MM.1S (cell line): ENCODE data around the gene MEP1A.

Experiments
- DNase-seq: peaks from one replicate; pipeline ENCODE4 v3.0.0-alpha.2; 2015
- H2AFZ ChIP-seq: fragments of 300-600 bp; sonication (generic); 2 replicates; pipeline ENCODE4 v1.6.0; 2016; ENCODE audit warnings: antibody characterized with exemption, low read length
- H3F3A ChIP-seq: fragments of 300-600 bp; sonication (generic); 2 replicates; pipeline ENCODE4 v1.6.1; 2016; ENCODE audit warnings: mild to moderate bottlenecking, antibody characterized with exemption, low read length, moderate library complexity, mixed read lengths; ENCODE audit not compliant: insufficient read depth
- H3K27ac ChIP-seq: fragments of 300-600 bp; sonication (generic); 2 replicates; pipeline ENCODE4 v1.5.1; 2016; ENCODE audit warnings: mild to moderate bottlenecking, low read length
- H3K27me3 ChIP-seq: fragments of 300-600 bp; sonication (generic); replicated peaks from 2 replicates; pipeline ENCODE4 v1.6.0; 2016; ENCODE audit warnings: low read length; ENCODE audit not compliant: insufficient read depth
- H3K36me3 ChIP-seq: fragments of 300-600 bp; sonication (generic); replicated peaks from 2 replicates; pipeline ENCODE4 v1.6.1; 2016; ENCODE audit warnings: mild to moderate bottlenecking, low read length, mixed read lengths; ENCODE audit not compliant: insufficient read depth
- H3K4me1 ChIP-seq: fragments of 300-600 bp; sonication (generic); 2 replicates; pipeline ENCODE4 v1.6.1; 2016; ENCODE audit warnings: low read length, mixed read lengths
- H3K4me2 ChIP-seq: fragments of 300-600 bp; sonication (generic); 2 replicates; pipeline ENCODE4 v1.6.0; 2016; ENCODE audit warnings: low read depth, low read length
- H3K4me3 ChIP-seq: fragments of 300-600 bp; sonication (generic); 2 replicates; pipeline ENCODE4 v1.5.1; 2016; ENCODE audit warnings: low read length, mixed read lengths
- H3K79me2 ChIP-seq: fragments of 300-600 bp; sonication (generic); 2 replicates; pipeline ENCODE4 v1.6.1; 2016; ENCODE audit warnings: mixed run types, low read length, mixed read lengths
- H3K9ac ChIP-seq: fragments of 300-600 bp; sonication (generic); 2 replicates; pipeline ENCODE4 v1.6.1; 2016; ENCODE audit warnings: low read length, mixed read lengths
- H3K9me2 ChIP-seq: fragments of 300-600 bp; sonication (generic); replicated peaks from 2 replicates; pipeline ENCODE4 v1.6.1; 2016; ENCODE audit warnings: mild to moderate bottlenecking, low read length, mixed read lengths; ENCODE audit not compliant: insufficient read depth
- H3K9me3 ChIP-seq: fragments of 300-600 bp; sonication (generic); replicated peaks from 2 replicates; pipeline ENCODE4 v1.6.1; 2016; ENCODE audit warnings: mild to moderate bottlenecking, low read length, mixed read lengths; ENCODE audit not compliant: insufficient read depth
- H4K20me1 ChIP-seq: fragments of 300-600 bp; sonication (generic); 2 replicates; pipeline ENCODE4 v1.6.1; 2016; ENCODE audit warnings: mild to moderate bottlenecking, low read length, moderate library complexity, mixed read lengths; ENCODE audit not compliant: insufficient read depth
- EZH2 ChIP-seq: fragments of 300-600 bp; sonication (generic); optimal IDR thresholded peaks from 2 replicates; pipeline ENCODE3; 2017; ENCODE audit warnings: low read depth, mild to moderate bottlenecking, antibody characterized with exemption, low read length, mixed read lengths
- EZH2phosphoT487 ChIP-seq: fragments of 300-600 bp; sonication (generic); IDR thresholded peaks from 2 replicates; pipeline ENCODE4 v1.6.1; 2018; ENCODE audit warnings: antibody characterized with exemption, low read length
- TF ChIP-seq, protein P1 (sequence below): fragments of 300-600 bp; sonication (generic); IDR thresholded peaks from 2 replicates; pipeline ENCODE4 v1.5.1; 2016; ENCODE audit warnings: antibody characterized with exemption, low read length, mixed read lengths

Gene MEP1A

DNA sequence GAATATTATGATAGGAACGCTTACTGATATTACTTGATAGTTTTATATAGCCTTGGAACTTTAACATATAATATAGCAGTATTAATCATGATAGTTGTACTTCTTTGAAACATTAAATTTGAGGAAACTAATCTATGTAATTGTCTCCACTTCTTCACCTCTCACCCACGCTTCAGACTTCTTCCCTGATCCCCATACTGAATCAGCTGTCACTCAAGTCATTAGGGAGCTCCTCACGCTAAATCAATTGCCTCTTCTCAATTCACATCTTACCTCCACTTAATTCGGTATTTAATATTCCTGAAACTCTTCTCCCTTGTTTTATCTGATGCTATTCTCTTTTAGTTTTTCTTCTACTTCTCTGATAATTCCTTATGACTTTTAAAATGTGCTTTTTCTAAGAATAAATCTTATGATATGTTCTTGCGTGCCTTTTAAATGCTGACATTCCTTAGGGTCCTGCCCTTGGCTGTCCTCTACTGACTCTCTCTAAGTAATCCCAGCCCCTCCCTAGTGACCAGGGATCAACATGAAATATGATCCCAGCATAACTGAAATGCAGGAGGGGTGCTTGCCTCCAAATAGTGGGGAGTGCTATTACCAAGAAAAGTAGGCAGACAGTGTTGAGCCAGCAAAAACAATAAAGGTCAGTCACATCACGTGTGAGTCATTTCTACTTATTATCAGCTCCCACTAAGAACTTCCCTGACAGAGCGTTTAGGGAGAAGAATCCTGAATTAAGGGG, 36.5 kb upstream of the MEP1A start:
- Histone ChIP-seq H3K79me2 (no peaks in the 10 kb centered on the region), H3K9me2 (no peaks in the 10 kb centered on the region), H3K4me1 (no peaks in the 10 kb centered on the region), H3K36me3 (no peaks in the 10 kb centered on the region), H2AFZ (no peak overlapping the region), H3K27me3 (no peaks in the 10 kb centered on the region), H3K4me2 (no peak overlapping the region), H4K20me1 (no peaks in the 10 kb centered on the region), H3K9me3 (no peaks in the 10 kb centered on the region), H3K27ac (no peak overlapping the region), H3F3A (no peaks in the 10 kb centered on the region), H3K4me3 (no peak overlapping the region), H3K9ac (no peak overlapping the region)
- TF ChIP-seq, protein P1, sequence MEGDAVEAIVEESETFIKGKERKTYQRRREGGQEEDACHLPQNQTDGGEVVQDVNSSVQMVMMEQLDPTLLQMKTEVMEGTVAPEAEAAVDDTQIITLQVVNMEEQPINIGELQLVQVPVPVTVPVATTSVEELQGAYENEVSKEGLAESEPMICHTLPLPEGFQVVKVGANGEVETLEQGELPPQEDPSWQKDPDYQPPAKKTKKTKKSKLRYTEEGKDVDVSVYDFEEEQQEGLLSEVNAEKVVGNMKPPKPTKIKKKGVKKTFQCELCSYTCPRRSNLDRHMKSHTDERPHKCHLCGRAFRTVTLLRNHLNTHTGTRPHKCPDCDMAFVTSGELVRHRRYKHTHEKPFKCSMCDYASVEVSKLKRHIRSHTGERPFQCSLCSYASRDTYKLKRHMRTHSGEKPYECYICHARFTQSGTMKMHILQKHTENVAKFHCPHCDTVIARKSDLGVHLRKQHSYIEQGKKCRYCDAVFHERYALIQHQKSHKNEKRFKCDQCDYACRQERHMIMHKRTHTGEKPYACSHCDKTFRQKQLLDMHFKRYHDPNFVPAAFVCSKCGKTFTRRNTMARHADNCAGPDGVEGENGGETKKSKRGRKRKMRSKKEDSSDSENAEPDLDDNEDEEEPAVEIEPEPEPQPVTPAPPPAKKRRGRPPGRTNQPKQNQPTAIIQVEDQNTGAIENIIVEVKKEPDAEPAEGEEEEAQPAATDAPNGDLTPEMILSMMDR: no peak
- TF ChIP-seq EZH2phosphoT487 (no peak), EZH2 (no peak)
- DNase-seq: no peak

DNA sequence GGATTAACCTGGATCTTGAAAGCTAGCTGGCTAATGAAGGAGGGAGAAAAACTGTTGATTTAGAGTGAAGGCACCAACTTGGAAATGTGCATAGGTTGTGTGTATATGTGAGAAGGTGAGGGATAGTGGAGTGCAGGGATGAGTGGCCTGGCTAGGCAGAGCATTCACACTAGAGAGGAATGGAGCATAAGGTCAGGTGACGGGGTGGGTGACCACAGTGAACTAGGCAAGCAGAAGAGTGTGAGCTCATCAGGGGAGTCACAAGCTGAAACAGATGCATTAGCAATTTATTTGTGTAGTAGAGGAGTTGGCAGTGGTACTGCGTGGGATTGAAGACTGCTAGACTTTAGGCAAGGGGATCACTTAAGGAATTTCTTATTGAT, 36.0 kb upstream of the MEP1A start:
- Histone ChIP-seq H3K9me2 (no peaks in the 10 kb centered on the region), H3K4me2 (no peak overlapping the region), H3K27ac (no peak overlapping the region), H3K4me1 (no peaks in the 10 kb centered on the region), H3F3A (no peaks in the 10 kb centered on the region), H3K4me3 (no peak overlapping the region), H2AFZ (no peak overlapping the region), H3K9ac (no peak overlapping the region), H3K79me2 (no peaks in the 10 kb centered on the region), H4K20me1 (no peaks in the 10 kb centered on the region), H3K9me3 (no peaks in the 10 kb centered on the region), H3K27me3 (no peaks in the 10 kb centered on the region), H3K36me3 (no peaks in the 10 kb centered on the region)
- TF ChIP-seq, protein P1: no peak
- TF ChIP-seq EZH2 (no peak), EZH2phosphoT487 (no peak)
- DNase-seq: no peak

DNA sequence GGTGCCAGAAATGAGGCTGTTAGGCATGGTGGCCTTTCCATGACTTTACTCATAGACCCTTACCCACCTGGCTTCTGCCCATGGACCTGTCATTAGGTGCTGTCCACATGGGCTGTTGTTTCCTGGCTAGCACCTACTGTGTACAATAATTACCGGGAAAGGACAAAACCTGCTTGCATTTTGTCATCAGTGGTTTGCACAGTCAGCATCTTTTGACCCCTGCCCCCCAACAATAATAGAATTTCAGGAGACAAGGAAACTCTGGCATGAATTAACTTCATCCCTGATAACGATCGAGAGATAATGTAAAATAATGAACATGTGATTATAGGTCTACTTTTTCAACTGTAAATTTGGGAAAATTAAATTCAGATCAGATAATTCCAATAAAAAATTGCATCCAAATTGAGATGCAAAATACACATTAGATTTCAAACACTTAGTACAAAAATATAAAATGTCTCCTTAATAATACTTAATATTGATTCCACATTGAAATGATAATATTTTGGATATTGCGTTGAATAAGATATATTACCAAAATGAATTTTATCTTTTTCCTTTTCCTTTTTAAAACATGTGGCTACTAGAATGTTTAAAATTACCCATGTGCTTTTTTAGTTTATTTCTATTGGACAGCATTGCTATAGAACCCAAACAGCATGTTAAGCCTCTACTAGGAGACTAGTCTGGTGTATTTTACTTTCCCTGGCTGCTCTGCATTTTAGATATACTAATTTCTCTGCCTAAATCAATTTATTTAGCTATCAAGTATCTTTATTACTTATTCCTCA, 34.0 kb upstream of the MEP1A start:
- Histone ChIP-seq H3K9ac (no peak overlapping the region), H3K79me2 (no peaks in the 10 kb centered on the region), H3K4me3 (no peak overlapping the region), H3K36me3 (no peaks in the 10 kb centered on the region), H3K4me2 (no peak overlapping the region), H3K9me2 (no peaks in the 10 kb centered on the region), H3K9me3 (no peaks in the 10 kb centered on the region), H3F3A (no peaks in the 10 kb centered on the region), H2AFZ (no peak overlapping the region), H3K27ac (no peak overlapping the region), H3K4me1 (no peaks in the 10 kb centered on the region), H4K20me1 (no peaks in the 10 kb centered on the region), H3K27me3 (no peaks in the 10 kb centered on the region)
- TF ChIP-seq, protein P1: no peak
- TF ChIP-seq EZH2 (no peak), EZH2phosphoT487 (no peak)
- DNase-seq: no peak
